HG03135 (cell line): ENCODE measurements around the gene HRC.

Experiments used
- ATAC-seq: cut with Tn5 transposase; IDR thresholded peaks from one replicate; pipeline ENCODE4 v1.9.1; 2021; ENCODE audit warnings: mild to moderate bottlenecking, moderate library complexity; ENCODE audit not compliant: unreplicated experiment

The HRC gene

DNA sequence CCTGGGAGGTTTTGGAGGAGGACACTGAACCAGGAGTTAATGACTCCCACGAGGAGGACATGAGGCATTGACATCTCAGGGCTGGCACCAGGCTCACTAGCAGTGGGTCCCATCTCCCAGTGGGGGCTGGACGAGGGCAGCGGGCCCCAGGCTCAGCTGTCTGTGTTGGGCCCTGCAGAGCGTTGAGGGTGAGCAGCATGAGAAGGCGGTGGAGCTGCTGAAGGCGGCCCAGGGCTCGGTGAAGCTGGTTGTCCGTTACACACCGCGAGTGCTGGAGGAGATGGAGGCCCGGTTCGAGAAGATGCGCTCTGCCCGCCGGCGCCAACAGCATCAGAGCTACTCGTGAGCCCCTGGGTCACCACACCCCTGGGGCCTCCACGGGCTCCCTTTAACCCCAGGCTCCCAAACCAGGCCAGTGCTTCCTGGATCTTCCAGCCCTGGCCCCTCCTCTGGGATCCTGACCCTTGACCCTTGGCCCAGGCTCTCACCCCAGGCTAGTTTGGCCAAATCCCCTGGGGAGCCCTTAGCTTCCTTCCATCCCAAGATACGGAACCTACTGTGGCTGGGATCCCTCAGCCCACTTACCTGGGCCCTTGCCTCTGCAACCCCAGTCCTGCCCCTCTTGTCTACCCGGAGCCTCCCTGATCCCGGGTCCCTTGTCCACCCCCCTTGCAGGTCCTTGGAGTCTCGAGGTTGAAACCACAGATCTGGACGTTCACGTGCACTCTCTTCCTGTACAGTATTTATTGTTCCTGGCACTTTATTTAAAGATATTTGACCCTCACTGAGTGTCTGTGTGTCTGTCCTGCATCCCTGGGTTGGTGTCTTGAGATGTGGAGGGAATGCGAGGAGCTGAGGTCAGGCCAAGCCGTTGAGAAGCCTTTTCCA, 37.3 kb downstream of the HRC start:
- no peak for ATAC-seq

DNA sequence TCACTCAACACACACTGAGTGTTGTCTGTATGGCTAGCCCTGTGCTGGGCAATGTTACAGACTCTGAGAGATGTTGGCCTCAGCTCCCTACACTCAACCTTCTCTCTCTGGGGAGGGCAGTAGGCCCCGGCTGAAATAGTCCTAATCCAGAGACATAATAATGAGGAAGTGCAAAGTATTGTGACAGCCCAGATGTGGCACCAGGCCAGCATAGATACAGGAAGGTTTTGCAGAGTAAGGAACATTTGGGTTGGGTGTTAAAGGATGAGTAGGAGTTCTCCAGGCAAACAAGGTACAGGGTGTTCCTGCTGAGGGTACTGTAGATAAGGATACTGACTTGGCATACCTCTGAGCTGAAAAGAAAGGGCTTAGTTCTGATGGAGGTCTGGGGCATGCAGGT, 38.7 kb downstream of the HRC start:
- ATAC-seq = no peak

DNA sequence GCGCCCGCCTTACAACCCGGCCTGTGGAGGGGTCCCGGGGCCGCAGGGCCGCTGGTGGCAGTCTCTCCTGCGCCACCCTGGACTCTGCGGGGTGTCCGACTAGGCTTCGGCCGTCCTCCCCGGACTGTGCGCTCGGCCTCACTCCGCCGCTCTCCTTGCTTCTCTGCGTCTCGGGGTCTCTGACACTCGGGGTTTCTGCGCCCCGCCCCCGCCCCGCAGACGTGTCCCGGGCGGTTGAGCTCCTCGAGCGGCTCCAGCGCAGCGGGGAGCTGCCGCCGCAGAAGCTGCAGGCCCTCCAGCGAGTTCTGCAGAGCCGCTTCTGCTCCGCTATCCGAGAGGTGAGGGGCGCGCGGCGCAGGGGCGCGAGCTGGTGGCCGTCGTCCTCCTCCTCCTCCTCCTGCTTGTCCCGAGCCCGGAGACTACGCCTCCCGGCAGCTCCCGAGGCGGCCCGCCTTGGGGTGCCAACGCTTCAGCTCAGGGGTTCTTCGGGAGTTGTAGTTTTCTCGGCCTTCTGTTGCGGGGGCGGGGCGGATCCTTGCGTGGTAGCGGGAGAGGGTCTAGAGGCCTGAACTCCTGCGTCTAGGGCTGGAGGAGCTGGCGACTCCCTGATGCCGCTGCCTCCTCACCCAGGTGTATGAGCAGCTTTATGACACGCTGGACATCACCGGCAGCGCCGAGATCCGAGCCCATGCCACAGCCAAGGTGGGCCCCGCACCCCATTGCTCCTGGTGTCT, 40.4 kb downstream of the HRC start:
- ATAC-seq = no peak

DNA sequence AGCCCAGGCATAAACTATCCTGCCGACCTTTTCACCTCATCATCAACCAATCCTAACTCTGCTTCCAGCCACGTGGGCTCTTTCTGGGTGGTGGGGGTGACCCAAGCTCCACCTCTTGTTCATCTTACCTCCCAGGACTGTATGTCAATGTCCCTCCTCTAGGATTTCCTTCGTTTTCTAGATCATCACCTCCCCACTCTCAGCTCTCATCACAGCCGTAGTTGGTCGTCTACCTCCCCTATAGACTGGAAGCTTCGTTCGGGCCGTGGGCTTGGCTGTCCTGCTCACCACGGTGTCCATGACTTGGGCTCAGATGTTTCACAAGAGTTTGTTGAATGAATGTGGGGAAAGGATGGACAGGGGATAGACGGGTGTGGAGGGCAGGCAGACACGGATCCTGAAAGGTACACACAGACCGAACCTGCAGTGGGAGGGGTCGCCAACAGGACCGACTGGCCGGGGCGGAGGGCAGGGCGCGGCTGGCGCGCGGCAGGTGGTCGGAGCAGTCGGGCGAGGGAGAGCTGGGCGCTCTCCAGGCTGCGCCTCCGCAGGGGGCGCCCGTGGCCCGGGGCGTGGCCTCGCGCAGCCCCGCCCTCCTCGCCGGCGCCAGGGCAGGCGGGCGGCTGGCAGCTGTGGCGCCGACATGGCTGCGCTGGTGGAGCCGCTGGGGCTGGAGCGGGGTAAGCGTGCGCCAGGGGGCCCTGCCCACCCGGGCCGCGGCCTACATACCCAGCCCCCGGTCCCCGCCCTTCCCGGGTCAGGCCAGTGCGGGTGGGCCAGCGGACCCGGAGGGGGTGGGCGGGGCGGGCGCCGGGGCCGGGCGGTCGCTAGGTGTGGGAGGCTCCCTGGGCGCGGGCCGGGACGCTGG, 41.2 kb downstream of the HRC start, which contains the start of gene LIN7B:
LIN7B (plus strand) TSS at position 609 of the 868 bp plus-strand sequence; CDS start at position 644, 35 bp downstream.
- no peak for ATAC-seq

DNA sequence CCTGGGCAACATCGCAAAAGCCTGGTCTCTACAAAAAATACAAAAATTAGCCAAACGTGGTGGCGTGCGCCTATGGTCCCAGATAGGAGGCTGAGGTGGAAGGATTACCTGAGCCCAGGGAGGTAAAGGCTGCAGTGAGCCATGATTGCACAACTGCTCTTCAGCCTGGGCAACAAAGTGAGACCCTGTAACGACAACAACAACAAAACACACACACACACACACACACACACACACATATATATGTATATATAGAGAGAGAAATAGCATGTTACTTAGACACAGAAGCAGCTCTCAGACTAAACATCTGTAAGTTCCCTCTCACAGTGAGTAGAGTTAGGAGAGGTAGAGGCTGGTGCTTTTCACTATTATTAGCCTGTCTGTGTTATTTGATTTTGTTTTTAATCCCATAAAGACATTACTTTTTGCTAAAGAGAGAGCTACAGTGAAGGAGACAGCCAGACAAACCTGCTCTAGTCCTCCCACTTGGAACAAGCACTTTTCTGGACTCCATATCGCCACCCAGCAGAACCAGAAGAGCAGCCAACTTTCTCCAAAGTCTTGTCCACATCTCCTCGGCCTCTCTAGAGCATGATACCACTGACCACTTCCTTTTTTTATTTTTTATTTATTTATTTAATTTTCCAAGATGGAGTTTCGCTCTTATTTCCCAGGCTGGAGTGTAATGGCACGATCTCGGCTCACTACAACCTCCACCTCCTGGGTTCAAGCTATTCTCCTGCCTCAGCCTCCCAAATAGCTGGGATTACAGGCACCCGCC, 43.8 kb downstream of the HRC start:
- ATAC-seq = no peak

DNA sequence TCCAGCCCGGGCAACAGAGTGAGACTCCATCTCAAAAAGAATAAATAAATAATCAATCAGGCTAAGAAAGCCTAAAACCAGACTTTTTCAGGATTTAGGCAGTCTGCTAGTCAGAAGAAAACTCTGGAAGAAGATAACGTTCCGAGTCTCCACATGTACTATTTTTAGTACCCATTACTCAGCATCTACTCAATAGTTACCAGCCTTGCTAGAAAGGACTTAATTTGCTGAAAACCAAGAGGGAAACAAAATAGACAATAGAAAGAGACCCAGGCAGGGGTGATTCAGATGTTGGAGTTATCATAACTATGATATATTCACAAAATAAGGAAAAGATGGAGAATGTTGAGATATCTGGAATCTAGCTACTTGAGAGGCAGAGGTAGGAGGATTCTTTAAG, 44.6 kb downstream of the HRC start:
- no peak for ATAC-seq

DNA sequence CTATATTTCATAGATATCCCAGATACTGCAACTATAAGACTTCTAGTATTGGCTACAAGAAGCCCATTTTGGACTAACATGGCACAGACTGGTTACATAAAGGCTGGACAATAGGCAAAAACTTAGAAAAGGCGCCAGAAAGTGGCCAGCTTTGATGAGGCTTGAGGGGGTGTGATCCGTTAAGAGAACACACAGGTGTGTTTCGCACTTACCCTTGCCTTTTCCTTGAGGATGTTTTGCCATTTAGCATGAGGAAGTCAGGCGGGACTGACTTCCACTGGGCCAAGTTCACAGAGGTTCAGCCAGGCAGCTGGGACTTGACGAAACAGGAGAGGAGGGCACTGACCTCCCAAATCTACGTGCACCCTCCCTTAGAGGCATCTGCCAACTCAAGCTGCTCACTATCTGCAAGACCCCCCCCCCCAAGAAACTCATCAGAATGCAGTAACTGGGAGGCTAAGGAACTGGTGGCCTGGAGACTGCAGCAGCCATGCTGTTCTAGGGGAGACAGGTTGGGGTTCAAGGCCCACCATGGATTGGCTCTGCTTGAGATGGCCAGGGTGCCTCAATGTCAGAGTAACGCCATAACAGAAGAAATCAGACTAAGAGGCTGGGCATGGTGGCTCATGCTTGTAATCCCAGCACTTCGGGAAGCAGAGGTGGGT, 45.5 kb downstream of the HRC start:
- no peak for ATAC-seq

DNA sequence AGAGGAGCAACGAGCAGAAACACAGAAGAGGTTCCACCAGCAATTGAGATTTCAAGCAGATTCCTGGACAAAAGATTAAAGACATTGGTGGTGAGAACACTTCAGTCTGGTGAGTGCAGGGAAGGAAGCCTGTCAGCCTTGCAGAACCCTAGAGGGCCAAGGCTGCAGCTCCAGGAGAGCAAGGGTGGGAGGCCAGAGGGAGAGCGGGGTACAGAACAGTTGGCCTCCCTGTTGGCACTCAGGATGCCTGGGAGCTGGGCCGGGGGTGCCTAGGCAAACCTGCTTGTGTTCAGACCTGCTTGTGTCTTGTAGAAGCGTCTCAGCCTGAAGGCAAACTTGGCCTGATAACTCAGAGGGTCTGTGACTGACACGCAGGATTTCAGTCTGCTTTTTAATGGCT, 46.1 kb downstream of the HRC start:
- no peak for ATAC-seq

DNA sequence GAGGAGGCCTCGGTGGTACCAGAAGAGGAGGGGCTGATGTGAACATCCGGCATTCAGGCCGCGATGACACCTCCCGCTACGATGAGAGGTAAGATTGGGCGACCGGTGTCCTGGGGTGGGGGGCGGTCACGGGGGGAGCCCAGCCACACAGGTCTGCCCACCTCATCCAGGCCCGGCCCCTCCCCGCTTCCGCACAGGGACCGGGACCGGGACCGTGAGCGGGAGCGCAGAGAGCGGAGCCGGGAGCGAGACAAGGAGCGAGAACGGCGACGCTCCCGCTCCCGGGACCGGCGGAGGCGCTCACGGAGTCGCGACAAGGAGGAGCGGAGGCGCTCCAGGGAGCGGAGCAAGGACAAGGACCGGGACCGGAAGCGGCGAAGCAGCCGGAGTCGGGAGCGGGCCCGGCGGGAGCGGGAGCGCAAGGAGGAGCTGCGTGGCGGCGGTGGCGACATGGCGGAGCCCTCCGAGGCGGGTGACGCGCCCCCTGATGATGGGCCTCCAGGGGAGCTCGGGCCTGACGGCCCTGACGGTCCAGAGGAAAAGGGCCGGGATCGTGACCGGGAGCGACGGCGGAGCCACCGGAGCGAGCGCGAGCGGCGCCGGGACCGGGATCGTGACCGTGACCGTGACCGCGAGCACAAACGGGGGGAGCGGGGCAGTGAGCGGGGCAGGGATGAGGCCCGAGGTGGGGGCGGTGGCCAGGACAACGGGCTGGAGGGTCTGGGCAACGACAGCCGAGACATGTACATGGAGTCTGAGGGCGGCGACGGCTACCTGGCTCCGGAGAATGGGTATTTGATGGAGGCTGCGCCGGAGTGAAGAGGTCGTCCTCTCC, 47.4 kb downstream of the HRC start:
- no peak for ATAC-seq

DNA sequence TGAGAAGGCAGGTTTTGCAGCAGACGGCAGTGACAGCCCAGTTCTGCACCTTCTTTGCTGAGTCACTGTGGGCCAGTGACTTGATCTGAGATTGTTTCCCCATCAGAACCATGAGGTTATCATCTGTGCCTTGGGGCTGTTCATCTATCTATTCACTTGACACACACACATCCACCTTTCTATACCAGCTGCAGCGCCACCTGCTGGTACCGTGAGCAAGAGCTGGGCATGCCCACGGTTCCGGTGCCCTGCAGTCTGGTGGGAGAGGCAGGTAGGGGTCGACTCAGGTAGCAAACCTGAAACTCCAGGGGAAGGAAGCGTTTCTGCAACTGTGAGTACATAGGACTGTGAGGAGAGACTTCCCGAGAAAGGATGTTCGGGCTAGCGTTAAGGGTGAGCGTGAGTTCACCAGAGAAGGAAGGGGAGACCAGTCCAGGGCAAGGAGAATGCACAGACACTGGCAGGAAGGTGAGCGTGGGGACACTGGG, 48.5 kb downstream of the HRC start:
- no peak for ATAC-seq

DNA sequence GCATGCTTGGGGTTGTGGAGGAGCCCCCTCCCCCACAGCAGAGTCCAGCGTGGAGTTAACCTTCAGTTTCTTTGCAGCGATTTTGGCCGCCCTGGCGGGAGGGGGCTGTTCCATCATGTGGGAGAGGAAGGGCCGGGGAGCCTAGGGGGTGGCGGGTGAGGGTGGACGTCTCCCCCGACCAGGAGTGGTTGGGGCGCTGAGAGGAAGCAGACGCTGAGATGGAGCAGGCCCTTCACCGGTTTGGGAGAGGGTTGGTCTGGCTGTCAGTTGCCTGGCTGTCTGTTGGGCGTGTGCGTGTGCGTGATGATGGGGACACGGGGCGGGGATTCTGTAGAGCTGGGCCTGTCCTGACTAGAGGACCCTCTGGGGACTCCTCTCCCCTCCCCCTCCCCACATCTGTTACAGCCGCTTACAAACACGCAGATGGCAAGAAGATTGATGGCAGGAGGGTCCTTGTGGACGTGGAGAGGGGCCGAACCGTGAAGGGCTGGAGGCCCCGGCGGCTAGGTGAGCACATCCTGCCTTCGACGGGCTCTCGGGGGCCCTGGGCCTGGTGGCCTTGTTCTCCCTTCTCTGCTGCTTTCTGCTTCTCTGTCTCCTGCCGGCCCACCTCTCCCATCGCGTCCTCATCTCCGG, 50.8 kb downstream of the HRC start:
- no peak for ATAC-seq

DNA sequence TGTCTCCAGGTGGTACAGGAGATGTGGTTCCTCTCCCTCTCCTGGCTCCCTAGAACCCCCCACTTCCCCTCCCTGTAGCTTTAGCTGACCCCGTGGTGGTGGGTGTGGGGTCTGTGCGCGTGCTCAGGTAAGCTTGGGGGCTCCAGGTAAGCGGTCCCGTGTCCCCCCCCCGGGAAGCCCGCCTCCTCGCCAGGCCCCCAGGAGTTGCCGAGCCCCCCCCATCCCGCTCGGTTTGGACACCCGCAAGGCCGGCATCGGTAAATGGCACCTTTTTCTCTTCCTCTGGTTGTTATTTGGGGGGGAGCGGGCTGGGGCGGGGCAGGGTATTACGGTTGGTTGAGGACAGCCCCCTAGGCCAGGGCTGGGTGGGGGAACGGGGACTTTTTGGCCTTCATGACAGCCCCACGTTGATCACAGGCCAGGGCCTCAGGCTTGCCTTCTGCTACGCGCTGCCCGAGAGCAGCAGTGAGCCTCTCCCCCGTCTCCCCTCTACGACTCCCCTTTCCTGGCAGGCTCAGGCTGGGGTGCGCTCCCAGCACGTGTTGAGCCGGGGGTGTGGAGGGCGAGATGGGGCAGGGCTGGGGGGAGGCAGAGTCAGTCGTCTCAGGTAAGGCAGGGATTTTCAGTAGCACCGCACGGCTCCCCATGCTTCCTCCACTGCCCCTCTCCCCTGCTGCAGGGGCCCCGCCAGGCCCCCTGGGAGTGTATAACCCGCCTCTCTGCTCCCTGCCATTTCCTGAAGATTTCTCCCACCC, 51.7 kb downstream of the HRC start:
- ATAC-seq = no peak

DNA sequence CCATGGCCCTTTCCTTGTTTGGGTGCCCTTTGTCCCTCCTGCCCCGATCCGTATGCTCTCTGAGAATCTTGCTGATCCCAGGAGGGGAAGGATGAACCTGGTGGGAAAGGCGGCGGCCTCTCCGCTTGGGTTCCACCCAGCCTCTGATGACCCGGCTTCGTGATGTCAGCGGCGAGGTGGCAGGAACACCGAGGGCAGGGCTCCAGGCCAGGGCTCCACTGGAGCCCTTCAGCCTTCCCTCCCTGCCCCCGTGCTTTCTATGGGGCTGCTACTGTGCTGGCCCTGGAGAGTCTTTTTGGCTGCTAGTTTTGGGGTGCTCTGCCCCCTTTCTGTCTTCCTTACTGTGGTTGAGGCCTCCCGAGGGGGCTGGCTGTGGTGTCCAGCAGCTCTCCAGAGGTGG, 52.9 kb downstream of the HRC start:
- ATAC-seq = no peak
